Right lobe of liver (tissue), 6 donors: ENCODE data around the gene CAB39. TPM values are rescaled to one million over a fixed set of nuclear protein-coding genes. Genes with fewer than 3 reads are reported as not detected.

Experiments used
- ATAC-seq, 4 donors: fragments of 200-7000 bp; cut with Tn5 transposase; one replicate each; pipeline ENCODE4 v1.9.1; 2020; ENCODE audit warnings: mild to moderate bottlenecking in 4 of 4, moderate library complexity in 4 of 4
- DNase-seq, 3 donors: peaks; one replicate each; pipeline ENCODE4 v3.0.0-alpha.2; 2020
- H3K27ac ChIP-seq, 3 donors: fragments of 200-600 bp; one replicate each; pipeline ENCODE4 v1.8.0; 2022
- H3K27me3 ChIP-seq, 2 donors: fragments of 200-600 bp; one replicate each; pipeline ENCODE4 v1.8.0; 2022
- H3K36me3 ChIP-seq, 4 donors: fragments of 200-600 bp; sonication (generic) in 1 of 4; one replicate each; pipeline versions ENCODE4 v1.5.1 to v1.8.0; 2017 to 2022; ENCODE audit warnings: control low read depth in 1 of 4
- H3K4me1 ChIP-seq, 4 donors: fragments of 200-600 bp; sonication (generic) in 1 of 4; one replicate each; pipeline versions ENCODE4 v1.5.1 to v1.8.0; 2017 to 2022; ENCODE audit warnings: control low read depth in 1 of 4
- H3K4me3 ChIP-seq, 3 donors: fragments of 200-600 bp; one replicate each; pipeline ENCODE4 v1.8.0; 2022
- H3K9me3 ChIP-seq, 4 donors: fragments of 200-600 bp; sonication (generic) in 1 of 4; one replicate each; pipeline versions ENCODE4 v1.5.1 to v1.8.0; 2017 to 2022; ENCODE audit warnings: control low read depth in 1 of 4
- CTCF ChIP-seq, 4 donors: fragments of 200-600 bp in 3 of 4; fragments of 450-650 bp in 1 of 4; IDR thresholded peaks; one replicate each; pipeline versions ENCODE4 v1.5.1 to v1.8.0; 2016 to 2022; ENCODE audit warnings: antibody characterized with exemption in 4 of 4, mild to moderate bottlenecking in 2 of 4
- POLR2A ChIP-seq: fragments of 450-650 bp; IDR thresholded peaks from one replicate; pipeline ENCODE4 v1.6.1; 2017; ENCODE audit warnings: antibody characterized with exemption, mild to moderate bottlenecking
- WGBS: methylation state at CpG from one replicate; pipeline ENCODE4 v1.1.6; 2018; ENCODE audit warnings: low coverage, low lambda C conversion rate; ENCODE audit not compliant: insufficient coverage; ENCODE audit errors: missing lambda C conversion rate; 5-methylcytosine and 5-hydroxymethylcytosine counted together
- intact Hi-C, 2 donors: fragments of 100-400 bp; cut with DNase I; formaldehyde crosslinking; loops; one replicate each; pipeline versions ENCODE4 v1.11.2 to v1.14.1; 2022
- total RNA-seq, 6 experiments: library from RNA; depleted of rRNA in 2 of 6; stranded (reverse); fragments of >200 nt in 2 of 6; fragmentation: NEBNext Ultra II Directional in 3 of 6; extraction: Animal tissue kit (Norgen Biotek cat#: 25700) in 3 of 6; gene quantifications; one replicate each; pipeline versions ENCODE4 v1.1.0 to v1.2.4, GENCODE V29; 2016 to 2023
- donor health status: DM: no; HTN: yes; CAD: no.
- donor health status: DM: no; HTN: no; CAD: no.
- donor health status: DM: no; HTN: no; CAD: no.
- donor health status: DM: no; HTN: yes; CAD: no.
- donor health status: DM: no; HTN: yes; CAD: no.

Gene CAB39
- total RNA-seq, 6 experiments from 2014 or later = 25.3 to 32.4 (median 27.8) TPM

- H3K36me3 ChIP-seq = no peaks in the 10 kb centered on the region
- no peak for TF ChIP-seq CTCF (IDR thresholded peaks at IDR 0.05)
- TF ChIP-seq POLR2A = no peak
- ATAC-seq (no peak), DNase-seq (no peak)
- H3K9me3 ChIP-seq = no peaks in the 10 kb centered on the region
- H3K4me3 ChIP-seq = no peak overlapping the region
- 76% methylated on average over 4 of the region's 4 CpGs for WGBS
- H3K27ac ChIP-seq = no peak overlapping the region
- H3K27me3 ChIP-seq = no peaks in the 10 kb centered on the region
- intact Hi-C loops = no loop called here
- no peaks in the 10 kb centered on the region for H3K4me1 ChIP-seq
Observed at GRCh38 chr2:230784795-230785194, 72.2 kb downstream of the CAB39 start.

GRCh38 chr2:230785346-230785745 lies 72.7 kb downstream of the CAB39 start:
- H3K4me3 ChIP-seq = no peak overlapping the region
- no peaks in the 10 kb centered on the region for H3K36me3 ChIP-seq
- DNase-seq (no peak), ATAC-seq (no peak)
- H3K9me3 ChIP-seq = no peaks in the 10 kb centered on the region
- TF ChIP-seq POLR2A = no peak
- TF ChIP-seq CTCF (IDR thresholded peaks at IDR 0.05) = no peak
- WGBS = 87% methylated on average over 6 of the region's 6 CpGs
- H3K27ac ChIP-seq = no peak overlapping the region
- intact Hi-C loops = no loop called here
- H3K4me1 ChIP-seq = no peaks in the 10 kb centered on the region
- no peaks in the 10 kb centered on the region for H3K27me3 ChIP-seq

GRCh38 chr2:230787101-230787500 lies 74.5 kb downstream of the CAB39 start:
- H3K9me3 ChIP-seq = no peaks in the 10 kb centered on the region
- WGBS = 94% methylated on average over 2 of the region's 2 CpGs
- H3K27ac ChIP-seq = no peak overlapping the region
- H3K4me1 ChIP-seq = no peaks in the 10 kb centered on the region
- no peaks in the 10 kb centered on the region for H3K27me3 ChIP-seq
- no peak for DNase-seq
- no peak overlapping the region for H3K4me3 ChIP-seq
- ATAC-seq = no peak
- no peaks in the 10 kb centered on the region for H3K36me3 ChIP-seq
- intact Hi-C loops = no loop called here
- no peak for TF ChIP-seq POLR2A
- no peak for TF ChIP-seq CTCF (IDR thresholded peaks at IDR 0.05)

- H3K4me1 ChIP-seq = no peaks in the 10 kb centered on the region
- no peak for TF ChIP-seq POLR2A
- TF ChIP-seq CTCF (IDR thresholded peaks at IDR 0.05) = no peak
- H3K4me3 ChIP-seq = no peak overlapping the region
- H3K27me3 ChIP-seq = no peaks in the 10 kb centered on the region
- DNase-seq = no peak
- H3K36me3 ChIP-seq = no peaks in the 10 kb centered on the region
- 95% methylated on average over 3 of the region's 3 CpGs for WGBS
- no peak for ATAC-seq
- no peaks in the 10 kb centered on the region for H3K9me3 ChIP-seq
- intact Hi-C loops = no loop called here
- H3K27ac ChIP-seq = no peak overlapping the region
Observed at GRCh38 chr2:230788554-230789175, 76.0 kb downstream of the CAB39 start.
